HEK293 (cell line): ENCODE measurements around the gene ADGRB3.

Experiments used
- CTCF ChIA-PET: fragments of 350-600 bp; formaldehyde crosslinking; extraction: SDS; loops from one replicate; lab custom pipeline; 2021; ENCODE audit warnings: antibody characterized with exemption; lab: Yijun Ruan, JAX
- POLR2A ChIA-PET: fragments of 300-600 bp; formaldehyde crosslinking; extraction: SDS; loops from one replicate; lab custom pipeline; 2020; ENCODE audit warnings: antibody characterized with exemption, inconsistent platforms; lab: Yijun Ruan, JAX
- H3K27ac ChIP-seq: fragments of 200-500 bp; sonication (Bioruptor generic); 2 replicates; pipeline ENCODE4 v1.5.1; 2014; ENCODE audit warnings: low read depth, low read length, control low read depth, inconsistent platforms; ENCODE audit errors: extremely low read depth
- H3K36me3 ChIP-seq, 2 experiments: fragments of 200-500 bp in 1 of 2; sonication (Bioruptor generic) in 1 of 2; 1 replicate in 1 of 2; 2 replicates in 1 of 2; pipeline ENCODE4 v1.5.1; 2014 to 2017; ENCODE audit warnings: inconsistent platforms in 2 of 2, low read length in 2 of 2; ENCODE audit not compliant: control insufficient read depth in 2 of 2, insufficient read depth in 1 of 2
- H3K4me1 ChIP-seq: fragments of 200-500 bp; sonication (Bioruptor generic); 2 replicates; pipeline ENCODE4 v1.5.1; 2014; ENCODE audit warnings: mild to moderate bottlenecking, low read length, inconsistent platforms; ENCODE audit not compliant: control insufficient read depth, insufficient read depth
- H3K4me3 ChIP-seq: 2 replicates; pipeline ENCODE4 v1.5.1; 2011; ENCODE audit warnings: low read depth, mild to moderate bottlenecking, control low read depth, low read length, moderate library complexity
- H3K9me3 ChIP-seq: fragments of 200-500 bp; sonication (Bioruptor generic); 2 replicates; pipeline ENCODE4 v1.5.1; 2014; ENCODE audit warnings: low read depth, low read length, inconsistent platforms; ENCODE audit not compliant: control insufficient read depth, insufficient read depth
- AEBP2 ChIP-seq: fragments of 450-650 bp; formaldehyde crosslinking; IDR thresholded peaks from 2 replicates; pipeline ENCODE4 v1.5.1; 2016; ENCODE audit warnings: missing biosample characterization, missing genetic modification characterization, borderline replicate concordance
- GLI4 ChIP-seq: fragments of 450-650 bp; formaldehyde crosslinking; IDR thresholded peaks from 2 replicates; pipeline ENCODE4 v1.5.1; 2016; ENCODE audit warnings: missing biosample characterization, missing genetic modification characterization
- KLF16 ChIP-seq: fragments of 450-650 bp; formaldehyde crosslinking; IDR thresholded peaks from 2 replicates; pipeline ENCODE4 v1.5.1; 2017; ENCODE audit warnings: missing biosample characterization, missing genetic modification characterization
- SCRT2 ChIP-seq: fragments of 450-650 bp; formaldehyde crosslinking; IDR thresholded peaks from 2 replicates; pipeline ENCODE4 v1.5.1; 2016; ENCODE audit warnings: missing biosample characterization, missing genetic modification characterization
- ZBTB7A ChIP-seq: fragments of 450-650 bp; formaldehyde crosslinking; IDR thresholded peaks from 2 replicates; pipeline ENCODE4 v1.5.1; 2016; ENCODE audit warnings: low read depth, missing biosample characterization, missing genetic modification characterization
- ZNF174 ChIP-seq: fragments of 450-650 bp; formaldehyde crosslinking; IDR thresholded peaks from 2 replicates; pipeline ENCODE4 v1.5.0; 2017; ENCODE audit warnings: missing biosample characterization, mild to moderate bottlenecking, missing genetic modification characterization
- ZNF274 ChIP-seq, 2 experiments: fragments of 200-500 bp in 1 of 2; fragments of 450-650 bp in 1 of 2; sonication (Bioruptor generic) in 1 of 2; formaldehyde crosslinking in 1 of 2; IDR thresholded peaks; 2 replicates each; pipeline versions ENCODE4 v1.5.1 to v1.6.1; 2014 to 2016; ENCODE audit warnings: borderline replicate concordance in 1 of 2, inconsistent platforms in 1 of 2, low read length in 1 of 2, missing biosample characterization in 1 of 2, missing genetic modification characterization in 1 of 2
- ZNF335 ChIP-seq: fragments of 450-650 bp; formaldehyde crosslinking; conservative IDR thresholded peaks from 2 replicates; pipeline ENCODE4 v1.5.1; 2016; ENCODE audit warnings: missing biosample characterization, missing genetic modification characterization
- ZNF354C ChIP-seq: fragments of 450-650 bp; formaldehyde crosslinking; IDR thresholded peaks from 2 replicates; pipeline ENCODE4 v1.5.1; 2016; ENCODE audit warnings: missing biosample characterization, missing genetic modification characterization, low read depth, borderline replicate concordance
- ZNF513 ChIP-seq: fragments of 450-650 bp; IDR thresholded peaks from 2 replicates; pipeline ENCODE4 v1.5.1; 2018; ENCODE audit warnings: missing biosample characterization, missing genetic modification characterization
- ZNF561 ChIP-seq: fragments of 450-650 bp; IDR thresholded peaks from 2 replicates; pipeline ENCODE4 v1.5.1; 2018; ENCODE audit warnings: missing biosample characterization, missing genetic modification characterization, borderline replicate concordance
- ZNF571 ChIP-seq: fragments of 450-650 bp; formaldehyde crosslinking; IDR thresholded peaks from 2 replicates; pipeline ENCODE4 v1.5.0; 2017; ENCODE audit warnings: missing biosample characterization, missing genetic modification characterization
- ZNF660 ChIP-seq: fragments of 450-650 bp; IDR thresholded peaks from 2 replicates; pipeline ENCODE4 v1.5.1; 2018; ENCODE audit warnings: missing biosample characterization, mild to moderate bottlenecking, missing genetic modification characterization
- ZNF701 ChIP-seq: fragments of 450-650 bp; formaldehyde crosslinking; IDR thresholded peaks from 2 replicates; pipeline ENCODE4 v1.5.1; 2016; ENCODE audit warnings: missing biosample characterization, missing genetic modification characterization
- ZNF747 ChIP-seq: fragments of 450-650 bp; formaldehyde crosslinking; IDR thresholded peaks from 2 replicates; pipeline ENCODE4 v1.5.1; 2016; ENCODE audit warnings: missing biosample characterization, missing genetic modification characterization
- ZSCAN30 ChIP-seq: fragments of 450-650 bp; IDR thresholded peaks from 2 replicates; pipeline ENCODE4 v1.5.1; 2018; ENCODE audit warnings: missing biosample characterization, mild to moderate bottlenecking, missing genetic modification characterization, moderate library complexity
- ZSCAN5A ChIP-seq: fragments of 450-650 bp; formaldehyde crosslinking; IDR thresholded peaks from 2 replicates; pipeline ENCODE4 v1.5.1; 2016; ENCODE audit warnings: missing biosample characterization, missing genetic modification characterization
- ZXDB ChIP-seq: fragments of 450-650 bp; formaldehyde crosslinking; IDR thresholded peaks from 2 replicates; pipeline ENCODE4 v1.5.1; 2016; ENCODE audit warnings: missing biosample characterization, missing genetic modification characterization
- TF ChIP-seq, protein P1 (sequence below): fragments of 450-650 bp; formaldehyde crosslinking; IDR thresholded peaks from 2 replicates; pipeline ENCODE4 v1.5.1; 2016; ENCODE audit warnings: missing biosample characterization, missing genetic modification characterization
- TF ChIP-seq, protein P2 (sequence below): fragments of 450-650 bp; formaldehyde crosslinking; IDR thresholded peaks from 2 replicates; pipeline ENCODE4 v1.5.1; 2016; ENCODE audit warnings: missing biosample characterization, missing genetic modification characterization

The ADGRB3 gene

DNA sequence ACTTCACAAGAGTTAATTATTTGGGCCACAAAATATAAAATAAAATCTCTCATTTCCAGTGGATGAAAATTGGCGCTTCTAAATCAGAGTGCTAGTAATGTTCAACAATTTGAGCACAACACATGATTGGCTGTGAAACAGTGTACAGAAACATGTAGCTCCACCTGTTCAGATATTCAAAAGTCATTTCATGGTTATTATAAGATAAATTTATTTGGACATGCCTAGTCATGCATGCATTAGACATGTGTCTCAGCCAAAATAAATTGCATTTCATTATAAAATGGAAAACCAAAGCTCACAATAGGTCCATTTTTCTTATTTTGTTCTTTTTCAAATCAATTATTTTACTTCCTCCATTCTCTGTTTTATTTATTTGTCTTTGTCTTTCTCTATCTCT is 786.9 kb downstream of the ADGRB3 start:
- Histone ChIP-seq H3K9me3 (no peaks in the 10 kb centered on the region), H3K4me1 (no peaks in the 10 kb centered on the region), H3K36me3 (no peaks in the 10 kb centered on the region), H3K4me3 (no peak overlapping the region), H3K27ac (no peak overlapping the region)
- ChIA-PET CTCF (no interaction called here), POLR2A (no interaction called here)
- TF ChIP-seq ZNF571 (tag by site-specific recombination) (no peak), ZNF354C (tag by site-specific recombination) (no peak), ZXDB (no peak), ZNF660 (tag by site-specific recombination) (no peak), ZSCAN5A (no peak), AEBP2 (no peak), ZNF747 (no peak), ZNF561 (tag by site-specific recombination) (no peak), ZNF335 (tag by site-specific recombination) (no peak), KLF16 (tag by site-specific recombination) (no peak), GLI4 (tag by site-specific recombination) (no peak), ZNF274 (IDR thresholded peaks at IDR 0.05; ENCODE audit: low read length) (no peak), ZNF274 (tag by site-specific recombination; IDR thresholded peaks at IDR 0.05; ENCODE audit: borderline replicate concordance) (no peak), ZBTB7A (tag by site-specific recombination) (no peak)
- TF ChIP-seq, protein P1, sequence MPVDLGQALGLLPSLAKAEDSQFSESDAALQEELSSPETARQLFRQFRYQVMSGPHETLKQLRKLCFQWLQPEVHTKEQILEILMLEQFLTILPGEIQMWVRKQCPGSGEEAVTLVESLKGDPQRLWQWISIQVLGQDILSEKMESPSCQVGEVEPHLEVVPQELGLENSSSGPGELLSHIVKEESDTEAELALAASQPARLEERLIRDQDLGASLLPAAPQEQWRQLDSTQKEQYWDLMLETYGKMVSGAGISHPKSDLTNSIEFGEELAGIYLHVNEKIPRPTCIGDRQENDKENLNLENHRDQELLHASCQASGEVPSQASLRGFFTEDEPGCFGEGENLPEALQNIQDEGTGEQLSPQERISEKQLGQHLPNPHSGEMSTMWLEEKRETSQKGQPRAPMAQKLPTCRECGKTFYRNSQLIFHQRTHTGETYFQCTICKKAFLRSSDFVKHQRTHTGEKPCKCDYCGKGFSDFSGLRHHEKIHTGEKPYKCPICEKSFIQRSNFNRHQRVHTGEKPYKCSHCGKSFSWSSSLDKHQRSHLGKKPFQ (tag by site-specific recombination) = no peak
- TF ChIP-seq, protein P2, sequence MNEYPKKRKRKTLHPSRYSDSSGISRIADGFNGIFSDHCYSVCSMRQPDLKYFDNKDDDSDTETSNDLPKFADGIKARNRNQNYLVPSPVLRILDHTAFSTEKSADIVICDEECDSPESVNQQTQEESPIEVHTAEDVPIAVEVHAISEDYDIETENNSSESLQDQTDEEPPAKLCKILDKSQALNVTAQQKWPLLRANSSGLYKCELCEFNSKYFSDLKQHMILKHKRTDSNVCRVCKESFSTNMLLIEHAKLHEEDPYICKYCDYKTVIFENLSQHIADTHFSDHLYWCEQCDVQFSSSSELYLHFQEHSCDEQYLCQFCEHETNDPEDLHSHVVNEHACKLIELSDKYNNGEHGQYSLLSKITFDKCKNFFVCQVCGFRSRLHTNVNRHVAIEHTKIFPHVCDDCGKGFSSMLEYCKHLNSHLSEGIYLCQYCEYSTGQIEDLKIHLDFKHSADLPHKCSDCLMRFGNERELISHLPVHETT = no peak

GRCh38 chr6:69422475-69422874 is 787.4 kb downstream of the ADGRB3 start:
- TF ChIP-seq ZNF174 = no peak
- no peak for TF ChIP-seq ZNF513
- TF ChIP-seq ZNF701 (tag by site-specific recombination) = no peak
- TF ChIP-seq ZSCAN30 = no peak
- TF ChIP-seq SCRT2 (tag by site-specific recombination) = no peak
- CTCF ChIA-PET = no interaction called here
- Histone ChIP-seq H3K4me3 (no peak overlapping the region), H3K27ac (no peak overlapping the region), H3K36me3 (no peaks in the 10 kb centered on the region), H3K9me3 (no peaks in the 10 kb centered on the region), H3K4me1 (no peaks in the 10 kb centered on the region)
- POLR2A ChIA-PET = no interaction called here
